IPS DF 6.9 (cell line): Measurements from ENCODE around the gene ROPN1L.

Source experiments
- DNase-seq: peaks from one replicate; pipeline ENCODE4 v3.0.0-alpha.2; 2013; ENCODE audit warnings: low read depth, low spot score
- H3K27ac ChIP-seq: one replicate; pipeline ENCODE4 v1.5.1; 2013; ENCODE audit warnings: low read length, control low read depth
- H3K27me3 ChIP-seq: 2 replicates; pipeline ENCODE4 v1.6.1; 2013; ENCODE audit warnings: mild to moderate bottlenecking, low read length; ENCODE audit not compliant: control insufficient read depth, insufficient read depth
- H3K36me3 ChIP-seq: 2 replicates; pipeline ENCODE4 v1.6.1; 2013; ENCODE audit warnings: low read length; ENCODE audit not compliant: control insufficient read depth, insufficient read depth
- H3K4me1 ChIP-seq: 2 replicates; pipeline ENCODE4 v1.6.1; 2013; ENCODE audit warnings: low read length; ENCODE audit not compliant: control insufficient read depth, insufficient read depth
- H3K4me3 ChIP-seq: 2 replicates; pipeline ENCODE4 v1.5.1; 2013; ENCODE audit warnings: mild to moderate bottlenecking, low read length
- H3K9me3 ChIP-seq: 2 replicates; pipeline ENCODE4 v1.6.1; 2013; ENCODE audit warnings: low read length, inconsistent platforms; ENCODE audit not compliant: control insufficient read depth, insufficient read depth
- WGBS: extraction: QIAGEN DNeasy Blood & Tissue Kit; methylation state at CpG from one replicate; pipeline ENCODE4 v1.1.7; 2013; ENCODE audit warnings: mixed read lengths, missing lambda C conversion rate; ENCODE audit not compliant: insufficient read length, insufficient coverage; 5-methylcytosine and 5-hydroxymethylcytosine counted together

The ROPN1L gene

GRCh38 chr5:10467281-10468198, 25.9 kb downstream of the ROPN1L start:
- Histone ChIP-seq H3K9me3 (no peaks in the 10 kb centered on the region), H3K27me3 (no peaks in the 10 kb centered on the region), H3K4me1 (peaks cover 4% of the 10 kb centered on the region), H3K36me3 (no peaks in the 10 kb centered on the region), H3K27ac (no peak overlapping the region), H3K4me3 (no peak overlapping the region)
- WGBS: no CpG with 5 or more reads among the region's 21 CpGs
- DNase-seq: no peak

- no peak for DNase-seq
- Histone ChIP-seq H3K36me3 (no peaks in the 10 kb centered on the region), H3K4me3 (no peak overlapping the region), H3K27me3 (no peaks in the 10 kb centered on the region), H3K9me3 (no peaks in the 10 kb centered on the region), H3K4me1 (peaks cover 4% of the 10 kb centered on the region), H3K27ac (no peak overlapping the region)
- WGBS: no CpG with 5 or more reads among the region's 2 CpGs
Observed at GRCh38 chr5:10468256-10468655, 26.6 kb downstream of the ROPN1L start.

- no peaks in the 10 kb centered on the region for H3K9me3 ChIP-seq
- DNase-seq: no peak
- WGBS: no CpG with 5 or more reads among the region's 8 CpGs
- H3K27ac ChIP-seq: no peak overlapping the region
- H3K4me1 ChIP-seq: peaks cover 4% of the 10 kb centered on the region
- H3K36me3 ChIP-seq: no peaks in the 10 kb centered on the region
- no peak overlapping the region for H3K4me3 ChIP-seq
- H3K27me3 ChIP-seq: no peaks in the 10 kb centered on the region
Observed at GRCh38 chr5:10469253-10470050, 27.8 kb downstream of the ROPN1L start.

- DNase-seq: no peak
- no CpG with 5 or more reads among the region's 10 CpGs for WGBS
Observed at GRCh38 chr5:10470669-10471068, 29.0 kb downstream of the ROPN1L start.

GRCh38 chr5:10471677-10472076, 30.0 kb downstream of the ROPN1L start:
- no peaks in the 10 kb centered on the region for H3K9me3 ChIP-seq
- no CpG with 5 or more reads among the region's 6 CpGs for WGBS
- no peak for DNase-seq
- H3K27ac ChIP-seq: no peak overlapping the region
- H3K36me3 ChIP-seq: no peaks in the 10 kb centered on the region
- H3K4me1 ChIP-seq: peaks cover 4% of the 10 kb centered on the region
- no peak overlapping the region for H3K4me3 ChIP-seq
- H3K27me3 ChIP-seq: no peaks in the 10 kb centered on the region

More at GRCh38 chr5:10470669-10471068, 29.0 kb downstream of the ROPN1L start:
- H3K4me3 ChIP-seq: no peak overlapping the region
- H3K36me3 ChIP-seq: no peaks in the 10 kb centered on the region
- peaks cover 4% of the 10 kb centered on the region for H3K4me1 ChIP-seq
- H3K9me3 ChIP-seq: no peaks in the 10 kb centered on the region
- H3K27me3 ChIP-seq: no peaks in the 10 kb centered on the region
- no peak overlapping the region for H3K27ac ChIP-seq

GRCh38 chr5:10474521-10475075, 32.9 kb downstream of the ROPN1L start:
- no peak for DNase-seq
- Histone ChIP-seq H3K27me3 (no peaks in the 10 kb centered on the region), H3K36me3 (no peaks in the 10 kb centered on the region), H3K4me1 (no peaks in the 10 kb centered on the region), H3K27ac (no peak overlapping the region), H3K4me3 (no peak overlapping the region), H3K9me3 (no peaks in the 10 kb centered on the region)
- no CpG with 5 or more reads among the region's 7 CpGs for WGBS

- Histone ChIP-seq H3K36me3 (no peaks in the 10 kb centered on the region), H3K4me1 (no peaks in the 10 kb centered on the region), H3K27ac (no peak overlapping the region), H3K4me3 (no peak overlapping the region), H3K9me3 (no peaks in the 10 kb centered on the region), H3K27me3 (no peaks in the 10 kb centered on the region)
- no CpG with 5 or more reads among the region's 12 CpGs for WGBS
- DNase-seq: no peak
Observed at GRCh38 chr5:10475931-10476676, 34.4 kb downstream of the ROPN1L start.

- H3K4me1 ChIP-seq: no peaks in the 10 kb centered on the region
- H3K9me3 ChIP-seq: no peaks in the 10 kb centered on the region
- H3K27ac ChIP-seq: no peak overlapping the region
- no CpG with 5 or more reads among the region's 3 CpGs for WGBS
- DNase-seq: no peak
- H3K4me3 ChIP-seq: no peak overlapping the region
- H3K36me3 ChIP-seq: no peaks in the 10 kb centered on the region
- no peaks in the 10 kb centered on the region for H3K27me3 ChIP-seq
Observed at GRCh38 chr5:10476878-10477277, 35.2 kb downstream of the ROPN1L start.

- H3K27me3 ChIP-seq: no peaks in the 10 kb centered on the region
- H3K9me3 ChIP-seq: no peaks in the 10 kb centered on the region
- no peak overlapping the region for H3K27ac ChIP-seq
- H3K4me1 ChIP-seq: no peaks in the 10 kb centered on the region
- DNase-seq: no peak
- no peak overlapping the region for H3K4me3 ChIP-seq
- no peaks in the 10 kb centered on the region for H3K36me3 ChIP-seq
- no CpG with 5 or more reads among the region's 6 CpGs for WGBS
Observed at GRCh38 chr5:10477943-10478342, 36.3 kb downstream of the ROPN1L start.

GRCh38 chr5:10478436-10478835, 36.8 kb downstream of the ROPN1L start:
- H3K4me1 ChIP-seq: no peaks in the 10 kb centered on the region
- no peak overlapping the region for H3K27ac ChIP-seq
- no CpG with 5 or more reads among the region's 5 CpGs for WGBS
- no peaks in the 10 kb centered on the region for H3K9me3 ChIP-seq
- DNase-seq: no peak
- no peaks in the 10 kb centered on the region for H3K36me3 ChIP-seq
- H3K27me3 ChIP-seq: no peaks in the 10 kb centered on the region
- H3K4me3 ChIP-seq: no peak overlapping the region
